Measurements from ENCODE around the gene FOXD2.

The FOXD2 gene

GRCh38 chr1:47399138-47399845 lies 38.6 kb upstream of the FOXD2 start:
- no peak for TF ChIP-seq CTCF (conservative IDR thresholded peaks at IDR 0.05)
- no peak overlapping the region for H3K27ac ChIP-seq

GRCh38 chr1:47399846-47400155 lies 38.0 kb upstream of the FOXD2 start:
- no peak for TF ChIP-seq CTCF (conservative IDR thresholded peaks at IDR 0.05)
- no peak overlapping the region for H3K27ac ChIP-seq

GRCh38 chr1:47401761-47402160 lies 36.1 kb upstream of the FOXD2 start:
- no peak overlapping the region for H3K27ac ChIP-seq
- no peak for TF ChIP-seq CTCF (conservative IDR thresholded peaks at IDR 0.05)

- TF ChIP-seq CTCF (conservative IDR thresholded peaks at IDR 0.05), result no peak
These were observed 35.3 kb upstream of the FOXD2 start for GRCh38 chr1:47402591-47402990.

GRCh38 chr1:47403321-47403910 lies 34.4 kb upstream of the FOXD2 start:
- no peak overlapping the region for H3K27ac ChIP-seq
- TF ChIP-seq CTCF (conservative IDR thresholded peaks at IDR 0.05), result no peak

More at GRCh38 chr1:47402591-47402990, 35.3 kb upstream of the FOXD2 start:
- no peak overlapping the region for H3K27ac ChIP-seq

- H3K27ac ChIP-seq, result no peak overlapping the region
- no peak for TF ChIP-seq CTCF (conservative IDR thresholded peaks at IDR 0.05)
These were observed 32.1 kb upstream of the FOXD2 start for GRCh38 chr1:47405697-47406096.

GRCh38 chr1:47406966-47407365 lies 30.9 kb upstream of the FOXD2 start:
- H3K27ac ChIP-seq, result no peak overlapping the region
- no peak for TF ChIP-seq CTCF (conservative IDR thresholded peaks at IDR 0.05)
